NCI-H69 (cell line): Measurements from ENCODE around the gene LGALS3BP.

Source experiments
- DNase-seq: peaks from one replicate; lab custom pipeline; 2025; lab: John Stamatoyannopoulos, UW

Gene LGALS3BP

DNA sequence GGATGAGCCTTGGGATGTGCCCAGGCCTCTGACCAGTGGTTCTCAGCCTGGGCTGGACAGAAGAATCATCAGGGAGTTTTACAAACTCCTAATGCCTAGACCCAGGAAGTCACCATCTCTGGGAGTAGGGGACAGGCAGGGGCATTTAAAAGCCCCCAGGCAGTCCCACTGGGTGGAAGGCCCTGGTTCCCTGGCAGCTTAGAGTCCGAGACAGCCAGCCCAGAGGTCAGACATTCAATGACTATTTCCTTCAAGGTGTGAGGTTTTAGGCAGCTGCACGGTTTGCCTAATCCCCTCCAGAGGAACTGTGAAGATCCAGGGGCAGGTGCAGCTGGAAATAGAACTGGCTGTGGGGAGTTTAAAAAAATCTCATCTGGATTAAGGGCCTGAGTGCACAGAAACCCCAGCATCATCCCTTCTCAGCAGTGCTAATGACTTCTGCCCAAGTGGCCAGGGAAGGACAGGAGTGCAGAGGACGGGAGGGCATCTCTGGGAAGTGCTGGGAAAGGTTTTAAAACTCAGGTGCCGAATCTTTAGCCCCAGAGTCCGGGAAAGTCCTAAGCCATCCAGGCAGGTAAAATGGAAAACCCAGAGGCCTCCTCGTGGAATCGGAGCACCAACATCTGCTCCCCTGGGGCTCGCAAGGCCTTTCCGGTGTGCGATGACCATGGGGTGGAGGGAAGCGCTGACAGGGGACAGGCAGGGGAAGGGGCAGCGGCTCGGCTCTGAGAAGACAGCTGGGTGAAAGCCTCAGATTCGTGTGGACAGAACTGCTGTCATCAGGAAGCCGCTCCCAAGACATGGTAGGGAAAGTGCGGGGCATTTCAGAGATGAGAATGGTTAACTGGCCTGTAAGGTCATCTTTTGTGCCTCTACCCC, 1.5 kb upstream of the LGALS3BP start:
- DNase-seq = no peak

- DNase-seq = no peak
Observed at GRCh38 chr17:78980624-78980972, 875 bp upstream of the LGALS3BP start.

GRCh38 chr17:78977997-78978973, 1.4 kb downstream of the LGALS3BP start:
- peak; percentile 26 for DNase-seq

- no peak for DNase-seq
Observed at GRCh38 chr17:78977681-78977943, 2.1 kb downstream of the LGALS3BP start.

GRCh38 chr17:78976907-78977680, 2.6 kb downstream of the LGALS3BP start:
- peak; percentile 25 for DNase-seq

GRCh38 chr17:78974635-78975591, 4.8 kb downstream of the LGALS3BP start:
- peak; percentile 91 for DNase-seq

DNA sequence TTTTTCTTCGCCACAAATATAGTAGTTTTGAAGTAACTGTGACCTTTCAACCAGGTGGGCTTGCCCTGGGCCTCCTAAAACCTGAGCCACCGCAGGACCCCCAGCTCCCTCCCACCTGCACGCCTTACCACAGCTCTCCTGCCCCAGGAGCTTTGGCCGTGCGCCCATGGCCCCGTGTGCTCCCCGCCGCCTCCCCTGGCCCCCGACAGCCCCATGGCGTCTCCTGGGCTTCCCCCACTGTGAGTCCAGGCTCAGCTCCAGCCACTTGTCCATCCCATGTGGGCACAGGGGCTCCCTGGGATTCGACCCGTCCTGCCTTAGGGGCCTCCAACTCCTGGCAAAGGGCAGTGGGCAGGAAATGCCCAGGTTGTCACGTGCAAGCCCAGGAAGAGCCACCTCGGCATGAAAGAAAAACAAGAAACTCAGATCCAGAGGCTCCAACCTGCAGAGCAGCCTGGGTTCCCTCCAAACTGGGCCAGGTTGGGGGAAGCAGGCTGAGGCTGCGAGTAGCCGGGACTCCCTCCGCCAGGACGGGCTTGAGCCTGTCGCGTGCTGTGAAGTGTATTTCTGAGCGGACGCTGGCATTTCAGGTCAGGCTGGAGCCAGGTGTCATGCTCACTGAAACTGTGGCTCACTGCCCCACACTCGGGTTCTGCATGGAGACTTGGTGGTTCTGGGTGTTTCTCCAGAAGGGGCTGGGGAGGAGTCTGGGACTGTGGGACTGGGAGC, 5.8 kb downstream of the LGALS3BP start:
- DNase-seq = no peak

GRCh38 chr17:78973196-78973595, 6.5 kb downstream of the LGALS3BP start:
- no peak for DNase-seq

GRCh38 chr17:78972507-78973105, 7.1 kb downstream of the LGALS3BP start:
- peak; percentile 29 for DNase-seq

DNA sequence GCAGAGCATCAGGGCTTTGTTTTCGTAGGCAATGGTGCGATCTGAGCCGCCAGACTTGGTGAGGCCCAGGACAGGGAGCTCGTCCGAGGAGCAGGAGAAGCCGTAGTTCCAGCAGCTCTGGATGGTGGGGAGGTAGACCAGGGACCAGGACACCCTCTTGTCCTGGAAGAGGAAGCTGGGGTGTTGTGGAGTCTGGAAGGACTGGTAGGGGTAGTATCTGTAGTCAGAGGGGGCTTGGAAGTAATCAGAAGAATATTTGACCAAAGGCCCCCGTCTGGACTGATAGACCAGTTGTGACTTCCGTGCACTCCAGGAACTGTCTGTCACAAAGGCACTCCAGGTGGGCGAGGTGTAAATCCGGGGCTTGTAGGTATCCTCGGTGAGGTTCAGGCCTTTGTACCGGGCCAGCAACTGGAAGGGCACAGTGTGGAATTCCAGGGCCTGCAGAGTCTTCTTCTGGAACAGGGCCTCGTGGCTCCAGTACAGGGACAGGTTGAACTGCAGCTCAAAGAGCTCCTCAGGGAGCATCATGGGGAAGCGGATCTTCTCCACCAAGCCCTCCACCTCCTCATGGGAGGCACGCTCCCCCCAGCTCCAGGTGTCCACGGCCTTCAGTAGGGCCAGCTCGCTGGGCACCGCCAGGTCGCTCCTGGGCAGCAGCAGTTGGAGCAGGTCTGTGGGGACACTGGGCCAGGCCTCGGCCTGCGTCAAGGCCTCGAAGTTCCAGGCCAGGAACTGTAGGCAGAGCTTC, 7.8 kb downstream of the LGALS3BP start:
- no peak for DNase-seq

- DNase-seq = peak; percentile 83
Observed at GRCh38 chr17:78970834-78971755, 8.6 kb downstream of the LGALS3BP start.

DNA sequence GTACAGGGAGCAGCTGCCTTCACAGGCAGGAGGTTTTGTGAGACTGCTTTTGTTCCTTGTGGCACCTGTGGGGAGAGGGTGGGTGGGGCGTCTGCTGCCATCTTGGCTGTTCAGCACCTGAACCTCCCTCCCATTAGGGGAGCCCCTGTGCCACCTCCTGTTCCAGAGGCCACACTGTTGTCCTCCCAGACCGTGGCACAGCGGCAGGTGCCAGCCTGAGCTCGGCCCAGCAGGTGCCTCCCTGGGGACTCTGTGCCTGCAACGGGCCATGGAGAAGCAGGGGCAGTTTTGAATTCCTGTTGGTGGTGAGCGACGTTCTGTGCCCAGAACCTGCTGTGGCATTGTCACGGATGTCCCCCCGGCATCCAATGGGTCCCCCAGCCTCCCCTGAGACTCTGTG, 9.9 kb downstream of the LGALS3BP start:
- DNase-seq = peak; percentile 50

- DNase-seq = no peak
Observed at GRCh38 chr17:78967782-78968362, 11.9 kb downstream of the LGALS3BP start.

GRCh38 chr17:78966910-78967600, 12.7 kb downstream of the LGALS3BP start:
- DNase-seq = no peak

- DNase-seq = no peak
Observed at GRCh38 chr17:78966123-78966813, 13.5 kb downstream of the LGALS3BP start.

DNA sequence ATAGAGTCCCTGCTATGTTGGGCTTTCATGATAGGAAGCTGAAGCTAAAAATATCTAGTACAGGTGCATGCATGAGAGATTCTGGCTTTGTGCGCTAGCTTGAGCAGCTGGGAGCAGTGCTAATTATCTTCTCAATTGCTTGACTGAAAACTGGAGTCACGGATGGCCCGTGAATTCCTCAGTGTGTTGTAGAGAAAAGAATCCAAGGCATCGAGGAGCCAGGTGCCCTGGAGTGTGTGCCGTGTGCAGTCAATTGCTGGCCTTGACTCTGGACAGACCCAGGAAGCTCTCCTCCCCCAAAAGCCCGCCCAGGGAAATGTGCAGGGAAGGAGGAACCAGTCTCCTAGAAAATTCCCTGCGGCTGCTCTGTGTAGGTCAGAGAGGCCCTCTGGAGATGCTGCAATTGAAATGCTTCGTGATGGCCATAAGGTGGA, 14.2 kb downstream of the LGALS3BP start:
- peak; percentile 54 for DNase-seq
